ENCODE results near the gene SUN3.
"Not testable (repeated sequence)": the region's sequence is repeated elsewhere in the genome, so short reads cannot be mapped to it uniquely, and the experiment has no call there.

The SUN3 gene

GRCh38 chr7:47980648-47981047 is 48.3 kb downstream of the SUN3 start:
- FAIRE-seq; DNase-seq (ENCODE audit: insufficient read length, low spot score): not testable (repeated sequence)

DNA sequence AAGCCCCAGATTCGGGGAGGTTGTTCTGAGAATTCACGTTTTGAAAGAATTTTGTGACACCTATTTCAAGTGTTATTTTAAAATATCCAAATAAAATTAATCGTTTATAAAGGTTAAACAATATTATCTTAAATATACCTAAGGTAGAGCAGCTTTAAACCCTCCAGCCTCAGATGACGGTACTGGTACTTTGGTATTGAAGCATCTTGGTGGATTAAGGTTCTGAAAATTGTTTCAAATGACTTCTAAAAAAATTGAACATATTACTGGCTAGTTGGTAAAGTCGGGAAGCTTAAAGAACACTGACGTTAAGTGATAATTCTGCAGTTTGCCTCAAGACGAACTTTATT is 49.1 kb downstream of the SUN3 start:
- DNase-seq (ENCODE audit: insufficient read length, low spot score): no peak
- FAIRE-seq: no peak

- DNase-seq (ENCODE audit: insufficient read length, low spot score) (peak; percentile 87), FAIRE-seq (peak; percentile 94)
These were observed 49.6 kb downstream of the SUN3 start, which contains the start of gene HUS1 for GRCh38 chr7:47979145-47979831. Gene HUS1, minus strand, starts transcription at chr7:47979615. Its CDS starts 96 bp downstream, at chr7:47979519.

GRCh38 chr7:47978790-47979144 is 50.1 kb downstream of the SUN3 start:
- DNase-seq (ENCODE audit: insufficient read length, low spot score): no peak
- FAIRE-seq: no peak

GRCh38 chr7:47973739-47974138 is 55.2 kb downstream of the SUN3 start:
- FAIRE-seq: no peak
- no peak for DNase-seq (ENCODE audit: insufficient read length, low spot score)

- DNase-seq (ENCODE audit: insufficient read length, low spot score): no peak
- no peak for FAIRE-seq
These were observed 58.1 kb downstream of the SUN3 start for GRCh38 chr7:47970761-47971160.

DNA sequence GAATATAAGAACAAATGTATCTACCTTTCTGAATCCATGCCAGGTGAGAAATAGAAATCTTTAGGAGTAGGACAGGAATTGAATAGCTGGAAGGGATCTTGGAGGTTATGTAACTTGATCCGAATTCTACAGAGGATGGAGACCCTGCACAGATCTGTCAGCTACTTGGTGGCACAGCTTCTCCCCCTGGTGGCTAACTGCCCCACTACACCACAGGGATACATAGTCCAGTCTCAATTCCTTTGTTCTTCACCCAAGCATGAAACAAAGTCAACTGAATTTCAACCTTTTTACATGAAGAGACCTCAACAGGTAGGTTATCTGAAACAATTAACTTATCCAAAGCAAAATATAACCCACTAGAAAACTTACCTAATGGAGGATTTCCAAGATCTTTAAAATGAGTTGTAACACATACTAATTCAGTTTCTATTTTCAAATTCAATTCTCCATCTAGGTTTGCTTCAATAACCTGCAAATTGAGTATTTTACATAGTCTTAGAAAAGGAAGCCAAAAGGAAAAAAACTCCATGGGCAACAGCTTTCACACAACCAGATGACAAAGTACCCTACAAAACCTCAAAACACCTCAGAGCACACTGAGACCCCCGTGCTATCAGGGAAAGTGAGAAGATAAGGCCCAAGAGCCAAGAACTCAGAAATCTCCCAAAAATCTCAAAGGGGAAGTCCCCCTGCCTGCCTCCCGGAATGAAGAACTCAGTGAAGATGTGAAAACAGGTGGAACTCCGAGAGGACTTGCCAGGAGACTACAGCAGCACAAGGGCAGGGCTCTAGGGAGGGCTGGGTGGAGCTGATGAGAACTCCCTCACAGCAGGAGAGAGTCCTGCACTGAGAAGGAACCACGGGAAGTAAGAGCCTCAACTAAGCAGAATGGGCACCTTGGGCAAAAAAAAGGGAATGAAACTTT is 59.8 kb downstream of the SUN3 start:
- peak; percentile 66 for FAIRE-seq

GRCh38 chr7:47967708-47968107 is 61.2 kb downstream of the SUN3 start:
- no peak for DNase-seq (ENCODE audit: insufficient read length, low spot score)
- FAIRE-seq: no peak

More for the DNA sequence above, 59.8 kb downstream of the SUN3 start:
- peak; percentile 80 for DNase-seq (ENCODE audit: insufficient read length, low spot score)

DNA sequence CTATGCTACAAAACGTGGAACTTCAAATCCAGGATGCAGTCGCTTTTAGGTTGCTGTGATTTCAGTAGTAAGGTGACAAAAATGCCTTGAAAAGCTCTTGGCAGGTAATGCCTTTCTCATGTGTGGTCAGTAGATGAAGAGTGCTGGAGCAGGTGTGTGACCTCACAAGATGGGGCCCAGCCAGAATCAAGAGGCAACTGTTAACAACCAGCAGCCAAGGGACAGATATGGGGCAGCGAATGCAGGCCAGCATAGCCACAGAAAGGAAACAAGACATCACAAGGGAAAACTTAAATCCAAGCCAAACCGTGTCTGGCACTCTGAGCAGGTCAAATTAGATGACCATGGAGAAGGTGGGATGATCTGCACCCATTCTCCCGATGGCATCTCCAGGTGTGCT is 61.8 kb downstream of the SUN3 start:
- DNase-seq (ENCODE audit: insufficient read length, low spot score) (no peak), FAIRE-seq (no peak)

DNA sequence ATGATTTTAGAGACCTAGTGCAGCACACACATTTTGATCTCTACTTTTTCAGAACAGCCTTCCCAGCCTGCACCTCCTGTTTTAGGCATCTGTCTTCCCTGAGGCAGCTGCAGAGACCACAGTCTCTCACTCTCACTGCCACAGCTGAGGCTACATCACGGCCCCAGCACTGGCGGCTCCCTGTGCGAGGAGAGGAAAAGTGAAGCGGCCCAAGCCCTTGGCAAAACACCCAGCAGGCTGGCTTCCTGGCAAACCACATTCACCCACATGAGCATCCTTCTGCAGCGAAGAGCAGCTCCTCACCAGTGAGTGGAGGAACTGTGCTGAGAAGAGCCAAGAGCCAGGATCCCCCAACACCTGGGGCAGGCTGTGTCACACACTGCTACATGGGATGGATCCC is 63.5 kb downstream of the SUN3 start:
- FAIRE-seq: no peak
- DNase-seq (ENCODE audit: insufficient read length, low spot score): no peak

GRCh38 chr7:47962262-47962661 is 66.6 kb downstream of the SUN3 start:
- DNase-seq (ENCODE audit: insufficient read length, low spot score) (no peak), FAIRE-seq (no peak)

DNA sequence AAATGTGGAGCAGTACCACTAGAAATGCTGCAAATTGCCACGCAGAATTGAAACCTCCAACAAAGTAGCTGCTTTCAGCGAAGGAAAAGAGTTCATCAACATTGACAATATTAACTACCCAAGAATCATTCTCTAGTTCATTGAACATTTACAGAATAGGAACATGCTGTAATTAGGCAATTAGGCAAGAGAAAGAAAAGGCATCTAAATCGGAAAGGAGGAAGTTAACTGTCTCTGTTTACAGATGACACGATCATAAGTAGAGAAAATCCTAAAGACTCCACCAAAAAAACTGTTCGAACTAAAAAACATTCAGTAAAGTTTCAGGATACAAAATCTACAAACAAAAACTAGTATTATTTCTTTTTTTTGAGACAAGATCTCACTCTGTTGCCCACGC is 71.8 kb downstream of the SUN3 start:
- FAIRE-seq (no peak), DNase-seq (ENCODE audit: insufficient read length, low spot score) (no peak)

- FAIRE-seq (no peak), DNase-seq (ENCODE audit: insufficient read length, low spot score) (no peak)
These were observed 72.7 kb downstream of the SUN3 start for GRCh38 chr7:47956220-47956619.

DNA sequence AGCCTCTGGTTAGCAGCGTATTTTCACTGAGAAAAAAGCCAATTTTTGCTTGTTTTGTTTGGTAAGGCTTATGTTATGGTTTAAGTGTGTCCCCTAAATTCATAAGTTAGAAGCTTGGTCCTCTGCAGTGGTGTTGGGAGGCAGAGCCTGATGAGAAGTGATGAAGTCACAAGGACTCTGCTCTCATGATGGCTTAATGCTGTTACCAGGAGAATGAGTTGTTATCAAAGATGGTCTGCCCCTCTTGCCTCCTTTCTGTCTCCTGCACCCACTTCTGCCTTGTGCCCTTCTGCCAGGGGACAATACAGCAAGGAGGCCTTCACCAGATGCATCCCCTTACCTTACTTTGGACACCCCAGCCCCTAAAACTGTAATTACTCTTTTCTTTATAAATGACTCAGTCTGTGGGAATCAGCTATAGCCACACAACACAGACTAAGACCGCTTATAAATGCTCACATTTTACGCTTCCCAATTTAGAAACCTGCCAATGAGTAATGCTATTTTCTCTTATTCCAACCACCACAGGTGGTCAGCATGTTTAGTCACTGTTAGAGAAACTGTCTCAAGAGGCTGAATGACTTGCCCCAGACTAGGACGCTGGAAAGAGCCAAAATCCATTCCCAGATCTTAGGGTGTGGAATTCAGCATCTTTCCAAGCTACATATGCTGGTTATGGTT is 74.5 kb downstream of the SUN3 start:
- FAIRE-seq (no peak), DNase-seq (ENCODE audit: insufficient read length, low spot score) (no peak)

GRCh38 chr7:47953822-47954221 is 75.1 kb downstream of the SUN3 start:
- DNase-seq (ENCODE audit: insufficient read length, low spot score) (no peak), FAIRE-seq (no peak)

DNA sequence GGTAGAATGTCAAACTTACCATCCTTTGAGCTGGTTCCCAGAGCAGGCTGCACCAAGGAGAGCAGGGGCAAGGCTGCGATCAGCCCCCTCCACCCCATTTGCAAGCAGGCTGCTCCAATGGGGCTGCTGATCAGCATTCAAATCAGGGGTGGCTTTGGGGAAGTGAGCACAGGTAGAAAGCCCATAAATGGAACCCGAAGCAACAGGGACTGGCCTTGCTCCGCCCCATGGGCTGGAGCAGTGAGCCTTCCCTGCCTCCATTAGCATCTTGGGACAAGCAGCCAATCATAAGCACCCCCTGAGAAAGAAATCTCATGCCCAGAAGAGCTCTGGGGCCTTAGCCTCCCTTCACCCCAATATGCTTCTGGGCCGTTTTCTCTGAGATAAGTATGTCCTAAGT is 76.7 kb downstream of the SUN3 start:
- DNase-seq (ENCODE audit: insufficient read length, low spot score) (no peak), FAIRE-seq (no peak)

GRCh38 chr7:47951374-47951773 is 77.5 kb downstream of the SUN3 start:
- no peak for DNase-seq (ENCODE audit: insufficient read length, low spot score)
- FAIRE-seq: no peak

DNA sequence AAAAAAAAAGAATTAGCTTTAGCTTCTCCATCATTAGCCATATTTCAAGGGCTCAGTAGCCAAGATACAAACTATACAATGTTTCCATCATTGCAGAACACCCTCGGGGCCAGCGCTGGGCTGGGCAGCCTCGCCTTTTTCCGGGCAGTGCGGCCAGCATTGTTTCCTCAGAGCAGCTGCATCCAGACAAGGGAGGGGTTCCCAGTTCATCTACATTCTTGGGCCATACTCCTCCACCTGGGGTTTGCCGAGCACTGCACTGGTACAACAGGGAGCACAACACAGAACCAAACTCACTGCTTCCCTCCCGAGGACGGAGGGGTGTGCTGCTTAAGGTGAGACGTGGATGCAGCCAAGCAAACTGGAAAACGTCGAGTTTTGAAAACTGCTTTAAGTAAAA is 78.2 kb downstream of the SUN3 start:
- no peak for DNase-seq (ENCODE audit: insufficient read length, low spot score)
- no peak for FAIRE-seq

- FAIRE-seq: no peak
- no peak for DNase-seq (ENCODE audit: insufficient read length, low spot score)
These were observed 79.2 kb downstream of the SUN3 start for GRCh38 chr7:47949703-47950102.

- FAIRE-seq: no peak
These were observed 80.6 kb downstream of the SUN3 start, which contains the start of gene PKD1L1 for GRCh38 chr7:47948141-47948790. Gene PKD1L1, minus strand, starts transcription at chr7:47948466. Its CDS starts 26 bp downstream, at chr7:47948440.

DNA sequence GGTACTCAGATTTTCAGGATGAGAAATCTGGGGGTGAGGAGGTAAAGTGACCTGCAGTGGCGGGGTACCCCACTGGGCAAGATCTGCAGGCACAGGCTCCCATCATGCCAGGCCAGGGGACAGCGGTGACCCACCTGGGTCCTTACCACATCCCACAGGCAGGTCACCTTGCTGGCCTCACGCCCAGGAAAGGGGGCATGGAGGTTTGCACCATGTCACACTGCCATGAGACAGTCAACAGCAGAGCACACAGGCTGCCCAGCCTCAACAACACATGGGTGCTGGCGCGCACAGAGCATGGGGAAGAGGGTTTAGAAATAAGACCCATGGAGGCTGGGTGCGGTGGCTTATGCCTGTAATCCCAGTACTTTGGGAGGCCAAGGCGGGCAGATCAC is 81.6 kb downstream of the SUN3 start:
- FAIRE-seq (no peak), DNase-seq (ENCODE audit: insufficient read length, low spot score) (no peak)

More at GRCh38 chr7:47948141-47948790, 80.6 kb downstream of the SUN3 start, which contains the start of gene PKD1L1:
- no peak for DNase-seq (ENCODE audit: insufficient read length, low spot score)

All from HTR-8/SVneo (cell line).